Ectodermal cell (in vitro differentiated cells): Measurements from ENCODE around the gene NEK11.

Experiments used
- H3K27ac ChIP-seq: 2 replicates; pipeline ENCODE4 v1.7.0; 2013; ENCODE audit warnings: mild to moderate bottlenecking, low read depth, low read length; ENCODE audit not compliant: insufficient read depth, poor library complexity, severe bottlenecking
- H3K27me3 ChIP-seq: 2 replicates; pipeline ENCODE4 v1.7.0; 2013; ENCODE audit warnings: mild to moderate bottlenecking, low read length; ENCODE audit not compliant: insufficient read depth, control insufficient read depth, poor library complexity, severe bottlenecking
- H3K36me3 ChIP-seq: one replicate; pipeline ENCODE4 v1.7.0; 2013; ENCODE audit warnings: low read length; ENCODE audit not compliant: control insufficient read depth, insufficient read depth
- H3K4me1 ChIP-seq: one replicate; pipeline ENCODE4 v1.7.0; 2013; ENCODE audit warnings: low read length; ENCODE audit not compliant: control insufficient read depth, insufficient read depth
- H3K4me3 ChIP-seq: 2 replicates; pipeline ENCODE4 v1.7.0; 2013; ENCODE audit warnings: low read depth, low read length, control low read depth; ENCODE audit not compliant: insufficient read depth
- H3K9me3 ChIP-seq: 2 replicates; pipeline ENCODE4 v1.7.0; 2013; ENCODE audit warnings: mild to moderate bottlenecking, low read length, moderate library complexity; ENCODE audit not compliant: control insufficient read depth
- WGBS, 2 experiments: methylation state at CpG; one replicate each; pipeline ENCODE4 v1.1.7; 2013; ENCODE audit warnings: missing lambda C conversion rate in 2 of 2; 5-methylcytosine and 5-hydroxymethylcytosine counted together

The NEK11 gene

DNA sequence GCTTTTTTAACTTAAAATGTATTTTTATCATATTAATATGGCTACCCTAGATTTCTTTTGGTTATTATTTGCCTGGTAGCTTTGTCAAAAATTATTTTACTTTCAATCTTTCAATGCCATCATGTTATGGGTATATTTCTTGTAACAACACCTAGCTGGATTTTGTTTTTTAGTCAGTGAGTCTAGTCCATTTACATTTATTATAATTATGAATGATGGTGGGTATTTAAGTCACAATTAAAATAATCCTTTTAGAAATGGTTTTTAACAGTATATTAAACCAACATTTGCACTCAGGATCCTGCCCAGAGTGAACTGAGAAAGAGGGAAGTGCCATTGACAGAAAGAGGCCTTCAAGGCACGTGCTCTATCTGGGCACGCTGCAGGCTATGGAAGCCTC lies 315.1 kb downstream of the NEK11 start:
- Histone ChIP-seq H3K27ac (no peak overlapping the region), H3K4me1 (no peaks in the 10 kb centered on the region), H3K9me3 (no peaks in the 10 kb centered on the region), H3K4me3 (no peak overlapping the region), H3K36me3 (no peaks in the 10 kb centered on the region), H3K27me3 (no peaks in the 10 kb centered on the region)
- 96 to 97% methylated on average over 2 of the region's 2 CpGs for WGBS, 2 experiments

DNA sequence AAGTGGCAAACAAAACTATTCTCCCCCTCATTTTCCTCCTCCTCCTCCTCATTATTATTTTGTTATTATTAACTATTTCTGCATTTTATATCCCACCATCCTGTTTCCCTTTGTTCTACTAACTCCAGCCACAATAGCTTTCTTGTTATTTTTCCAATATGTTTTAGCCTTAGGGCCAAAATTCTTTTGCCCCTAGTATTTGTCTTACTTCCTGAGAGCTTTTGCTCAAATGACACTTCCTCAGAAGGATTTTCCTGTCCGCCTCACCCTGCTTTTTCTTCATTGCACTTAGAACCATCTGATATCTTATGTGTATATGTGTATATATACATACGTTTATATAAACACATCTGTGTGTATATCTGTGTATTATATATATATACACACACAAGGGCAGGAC lies 322.2 kb downstream of the NEK11 start:
- no peak overlapping the region for H3K4me3 ChIP-seq
- no peaks in the 10 kb centered on the region for H3K27me3 ChIP-seq
- no peak overlapping the region for H3K27ac ChIP-seq
- no CpG with 5 or more reads among the region's 2 CpGs for WGBS, 2 experiments
- peaks cover 8% of the 10 kb centered on the region for H3K4me1 ChIP-seq
- H3K9me3 ChIP-seq, result no peaks in the 10 kb centered on the region
- H3K36me3 ChIP-seq, result no peaks in the 10 kb centered on the region

DNA sequence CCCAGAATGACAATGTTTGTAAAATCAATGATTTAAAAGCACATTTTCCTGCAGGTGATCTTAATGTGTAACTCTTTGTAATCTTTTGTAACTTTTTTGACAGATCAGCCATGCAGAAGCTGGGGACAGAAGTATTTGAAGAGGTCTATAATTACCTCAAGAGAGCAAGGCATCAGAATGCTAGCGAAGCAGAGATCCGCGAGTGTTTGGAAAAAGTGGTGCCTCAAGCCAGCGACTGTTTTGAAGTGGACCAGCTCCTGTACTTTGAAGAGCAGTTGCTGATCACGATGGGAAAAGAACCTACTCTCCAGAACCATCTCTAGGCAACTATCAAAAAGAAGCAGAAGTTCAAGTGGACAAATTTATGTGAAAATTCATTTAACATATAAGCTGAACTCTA lies 322.8 kb downstream of the NEK11 start:
- Histone ChIP-seq H3K4me1 (peaks cover 8% of the 10 kb centered on the region), H3K4me3 (no peak overlapping the region), H3K9me3 (no peaks in the 10 kb centered on the region), H3K36me3 (no peaks in the 10 kb centered on the region), H3K27ac (no peak overlapping the region), H3K27me3 (no peaks in the 10 kb centered on the region)
- 95 to 97% methylated on average over 4 to 5 of the region's 5 CpGs for WGBS, 2 experiments

DNA sequence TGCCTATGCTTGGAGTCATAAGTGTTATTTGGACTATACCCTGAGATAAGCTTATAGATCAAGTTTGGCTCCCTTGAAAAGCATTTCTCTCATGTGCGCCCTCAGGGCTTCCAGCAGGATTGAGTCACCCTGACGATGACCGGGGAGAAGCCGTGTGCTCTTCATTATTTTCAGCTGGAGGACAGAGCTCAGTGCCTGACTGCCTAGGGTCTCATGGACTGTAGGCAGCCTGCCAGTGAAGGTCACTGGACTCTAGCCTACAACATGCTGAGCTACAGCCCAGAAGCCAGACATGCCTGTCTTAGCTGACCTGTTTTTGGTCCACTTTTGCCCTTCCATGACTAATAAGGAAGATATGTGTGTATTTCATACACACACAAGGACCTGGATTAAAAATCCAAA lies 323.3 kb downstream of the NEK11 start:
- Histone ChIP-seq H3K4me3 (no peak overlapping the region), H3K4me1 (peaks cover 8% of the 10 kb centered on the region), H3K27ac (no peak overlapping the region), H3K27me3 (no peaks in the 10 kb centered on the region), H3K9me3 (no peaks in the 10 kb centered on the region), H3K36me3 (no peaks in the 10 kb centered on the region)
- 93 to 94% methylated on average over 4 of the region's 4 CpGs for WGBS, 2 experiments

DNA sequence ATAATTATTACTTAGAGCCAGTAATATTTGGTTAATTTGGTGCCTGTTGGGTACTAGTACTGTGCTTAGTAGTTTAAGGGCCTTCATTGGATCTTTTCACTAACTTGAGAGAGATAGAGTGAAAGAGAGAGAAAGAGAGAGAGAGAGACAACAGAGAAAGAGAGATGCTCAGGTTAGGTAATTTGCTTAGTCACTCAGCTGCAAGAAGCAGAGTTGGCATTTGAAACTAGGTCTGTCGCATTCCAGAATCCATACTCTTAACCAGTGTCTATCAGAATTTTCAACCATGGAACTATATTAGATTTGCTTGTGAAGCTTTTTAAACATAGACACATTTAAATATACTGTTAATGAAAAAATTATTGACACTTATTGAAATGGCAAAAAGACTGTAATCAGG lies 323.8 kb downstream of the NEK11 start:
- Histone ChIP-seq H3K4me3 (no peak overlapping the region), H3K27me3 (no peaks in the 10 kb centered on the region), H3K9me3 (no peaks in the 10 kb centered on the region), H3K27ac (no peak overlapping the region), H3K4me1 (peaks cover 8% of the 10 kb centered on the region), H3K36me3 (no peaks in the 10 kb centered on the region)
- WGBS, 2 experiments, result 86 to 100% methylated on average over 1 of the region's 1 CpG

DNA sequence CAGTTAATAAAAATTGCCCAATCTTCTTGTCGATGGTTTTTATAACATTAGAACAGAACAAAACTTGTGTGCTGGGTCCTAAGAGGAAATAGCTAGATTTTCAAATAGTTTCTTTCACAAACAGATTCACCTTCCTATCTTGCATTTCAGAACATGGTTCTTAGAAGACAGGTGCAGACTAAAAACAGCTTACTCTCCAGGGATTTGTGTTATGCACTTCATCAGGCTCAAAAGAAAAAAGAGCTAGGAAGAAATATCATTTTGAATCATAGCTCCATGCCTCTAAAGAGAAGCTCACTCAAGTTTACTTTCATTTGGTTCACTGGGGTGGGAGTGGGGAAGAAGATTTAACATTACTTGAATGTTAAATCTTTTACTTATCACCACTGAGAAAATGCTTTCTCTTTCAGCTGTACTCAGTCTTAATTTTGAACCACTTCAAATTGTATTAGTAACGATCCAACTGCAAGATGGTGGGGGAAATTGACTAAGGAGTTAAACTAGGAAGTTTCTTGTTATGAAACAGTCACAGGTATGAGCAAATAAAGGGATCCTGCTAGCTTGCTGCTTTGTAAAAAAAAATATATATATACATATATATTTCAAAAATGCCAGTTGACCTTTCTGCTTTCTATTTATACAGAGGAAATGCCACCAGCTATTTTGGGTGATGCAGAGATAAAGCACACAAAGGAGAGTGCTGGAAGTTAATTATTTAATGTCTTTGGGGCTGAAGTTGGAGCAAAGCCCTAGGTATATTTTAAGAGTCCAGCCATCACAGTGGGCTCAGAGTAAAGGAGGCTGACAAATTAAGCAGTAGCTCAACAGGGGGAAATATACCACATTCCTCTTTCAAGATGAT lies 326.6 kb downstream of the NEK11 start:
- Histone ChIP-seq H3K4me1 (peaks cover 8% of the 10 kb centered on the region), H3K36me3 (no peaks in the 10 kb centered on the region), H3K4me3 (no peak overlapping the region), H3K27me3 (no peaks in the 10 kb centered on the region), H3K27ac (no peak overlapping the region), H3K9me3 (no peaks in the 10 kb centered on the region)
- 98 to 100% methylated on average over 2 of the region's 2 CpGs for WGBS, 2 experiments

DNA sequence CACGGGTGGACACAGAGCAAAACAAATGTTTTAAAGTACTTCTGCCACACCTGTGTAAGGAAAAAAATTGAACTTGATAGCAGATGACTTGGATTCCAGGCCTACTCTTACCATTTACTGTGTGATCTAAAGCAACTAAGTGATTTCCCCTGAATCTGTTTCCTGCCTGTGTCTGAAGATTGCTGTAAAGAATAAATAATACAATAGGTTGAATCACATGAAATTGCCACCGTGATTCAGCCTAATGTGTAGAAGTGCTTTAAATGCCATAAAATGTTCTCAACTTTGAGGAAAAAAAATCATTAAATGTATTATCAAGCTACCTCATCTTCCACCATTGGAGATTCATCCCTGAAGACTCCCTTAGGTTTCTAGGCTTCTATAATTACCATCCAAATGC lies 327.3 kb downstream of the NEK11 start:
- 85 to 88% methylated on average over 2 of the region's 2 CpGs for WGBS, 2 experiments
- H3K27ac ChIP-seq, result no peak overlapping the region
- no peak overlapping the region for H3K4me3 ChIP-seq
- H3K4me1 ChIP-seq, result peaks cover 8% of the 10 kb centered on the region
- H3K27me3 ChIP-seq, result no peaks in the 10 kb centered on the region
- no peaks in the 10 kb centered on the region for H3K36me3 ChIP-seq
- H3K9me3 ChIP-seq, result no peaks in the 10 kb centered on the region

DNA sequence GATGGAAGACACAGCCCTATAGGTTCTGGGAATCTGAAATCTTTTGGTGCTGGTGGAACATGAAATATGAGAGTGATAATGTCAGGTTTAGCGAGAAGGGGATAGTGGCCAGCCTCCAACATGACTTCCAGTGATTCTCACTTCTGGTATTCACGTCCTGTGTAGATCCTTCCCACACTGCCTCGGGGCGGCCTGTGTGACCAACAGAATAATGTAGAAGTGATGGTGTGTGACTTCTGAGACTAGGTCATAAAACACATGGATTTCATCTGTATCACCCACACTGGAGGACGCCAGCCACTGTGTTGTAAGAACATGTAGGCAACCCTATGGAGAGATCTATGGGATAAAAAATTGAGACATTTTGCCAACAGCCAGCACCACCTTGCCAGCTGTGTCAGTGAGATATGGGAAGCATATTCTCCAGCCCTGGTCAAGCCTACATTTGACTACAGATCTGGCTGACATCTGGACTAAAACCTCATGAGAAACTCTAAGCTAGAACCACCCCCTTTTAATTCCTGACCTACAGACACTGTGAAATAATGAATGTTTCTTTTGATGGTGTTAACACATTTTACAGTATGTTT lies 329.4 kb downstream of the NEK11 start:
- no peaks in the 10 kb centered on the region for H3K9me3 ChIP-seq
- 95 to 97% methylated on average over 5 of the region's 5 CpGs for WGBS, 2 experiments
- H3K27me3 ChIP-seq, result no peaks in the 10 kb centered on the region
- peaks cover 8% of the 10 kb centered on the region for H3K4me1 ChIP-seq
- H3K27ac ChIP-seq, result no peak overlapping the region
- H3K4me3 ChIP-seq, result no peak overlapping the region
- H3K36me3 ChIP-seq, result no peaks in the 10 kb centered on the region

DNA sequence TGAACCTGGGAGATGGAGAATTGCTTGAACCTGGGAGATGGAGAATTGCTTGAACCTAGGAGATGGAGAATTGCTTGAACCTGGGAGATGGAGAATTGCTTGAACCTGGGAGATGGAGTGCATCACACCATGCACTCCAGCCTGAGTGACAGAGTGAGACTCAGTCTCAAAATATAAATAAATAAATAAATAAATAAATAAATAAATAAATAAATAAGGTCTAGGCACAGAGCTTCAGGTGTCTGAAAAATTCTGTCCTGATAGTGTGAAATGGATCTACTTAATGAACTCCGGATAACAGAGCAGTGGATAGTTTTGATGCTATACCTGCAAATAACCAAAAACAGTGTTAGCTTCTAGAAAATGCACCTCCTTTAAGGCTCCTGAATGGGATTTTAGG lies 330.6 kb downstream of the NEK11 start:
- H3K36me3 ChIP-seq, result no peaks in the 10 kb centered on the region
- no peak overlapping the region for H3K4me3 ChIP-seq
- H3K9me3 ChIP-seq, result no peaks in the 10 kb centered on the region
- WGBS, 2 experiments, result 91 to 100% methylated on average over 1 of the region's 1 CpG
- H3K27me3 ChIP-seq, result peaks cover 1% of the 10 kb centered on the region
- H3K27ac ChIP-seq, result no peak overlapping the region
- no peaks in the 10 kb centered on the region for H3K4me1 ChIP-seq

DNA sequence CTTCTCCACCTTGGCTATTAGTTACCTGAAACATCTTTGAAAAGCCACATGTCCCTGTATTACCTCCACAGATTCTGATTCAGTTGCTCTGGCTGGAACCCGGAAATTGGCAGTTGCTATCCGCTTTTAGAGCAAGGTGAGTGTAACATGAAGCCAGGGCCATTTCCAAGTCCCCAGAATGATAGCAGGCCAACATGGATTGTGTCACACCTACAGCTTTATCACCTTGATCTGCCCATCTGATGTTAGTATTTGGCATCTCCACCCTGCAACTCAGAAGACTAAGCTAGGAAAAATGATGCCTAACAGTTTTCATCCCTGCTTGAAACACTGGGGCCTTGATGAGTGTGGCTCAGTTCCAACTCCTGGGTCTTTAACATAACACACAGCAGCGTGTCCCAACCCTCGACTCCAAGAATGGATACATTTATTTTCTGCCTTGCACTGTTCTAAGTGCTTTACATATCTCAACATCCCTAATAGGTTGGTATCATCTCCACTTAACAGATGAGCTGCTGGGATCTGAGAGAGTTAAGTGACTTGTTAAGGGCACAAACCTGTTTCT lies 333.6 kb downstream of the NEK11 start:
- no peaks in the 10 kb centered on the region for H3K36me3 ChIP-seq
- 92 to 95% methylated on average over 4 of the region's 4 CpGs for WGBS, 2 experiments
- H3K27me3 ChIP-seq, result peaks cover 7% of the 10 kb centered on the region
- no peaks in the 10 kb centered on the region for H3K9me3 ChIP-seq
- H3K27ac ChIP-seq, result no peak overlapping the region
- H3K4me3 ChIP-seq, result no peak overlapping the region
- no peaks in the 10 kb centered on the region for H3K4me1 ChIP-seq
